ENCODE results near the gene SLC22A7. TPM values are rescaled to one million over a fixed set of nuclear protein-coding genes. Genes with fewer than 3 reads are reported as not detected.

The SLC22A7 gene
- total and polyA plus RNA-seq, 2 of the 8 experiments (the other 6 are each of a cell fraction or from before 2014, with no cell fraction given): not detected

GRCh38 chr6:43260791-43261190 lies 37.3 kb upstream of the SLC22A7 start:
- ChIA-PET CTCF (ENCODE audit: partially characterized antibody) (interaction anchor here (1.6 to 9.4 kb wide), 4 partner anchors 47 to 246 kb away, joined by 4 to 78 read pairs (median 26); partner anchors contain the start of gene CRIP3), POLR2A (ENCODE audit: partially characterized antibody) (no interaction called here)
- H3K4ac ChIP-seq (replicated peaks; ENCODE audit: insufficient read length, low read depth, low read length): no peak overlapping the region
- no peaks in the 10 kb centered on the region for H3K36me3 ChIP-seq (ENCODE audit: control insufficient read depth in 2 of 4, insufficient read depth in 4 of 4, low read length in 3 of 4)
- H2BK120ac ChIP-seq (replicated peaks; ENCODE audit: low read depth, low read length): no peak overlapping the region
- no peak overlapping the region for H3K23ac ChIP-seq (ENCODE audit: insufficient read length)
- no peaks in the 10 kb centered on the region for H3K23me2 ChIP-seq (ENCODE audit: low read depth, low read length)
- no peaks in the 10 kb centered on the region for H3K9me3 ChIP-seq (ENCODE audit: insufficient read depth in 2 of 2, low read depth in 1 of 2, low read length in 1 of 2)
- no peak overlapping the region for H4K8ac ChIP-seq (ENCODE audit: extremely low read depth, insufficient read depth, low read length)
- H3K56ac ChIP-seq (replicated peaks; ENCODE audit: insufficient read length, low read depth, low read length): no peak overlapping the region
- H4K91ac ChIP-seq (replicated peaks; ENCODE audit: insufficient read length, low read length): no peak overlapping the region
- no peak overlapping the region for H2AFZ ChIP-seq (ENCODE audit: low read length)
- no peak overlapping the region for H3K4me2 ChIP-seq (ENCODE audit: insufficient read depth in 1 of 2, low read depth in 2 of 2, low read length in 2 of 2)
- no peak overlapping the region for H3K4me3 ChIP-seq (ENCODE audit: extremely low read depth in 1 of 4, insufficient read depth in 2 of 4, low read depth in 3 of 4, low read length in 4 of 4)
- WGBS, 2 experiments (ENCODE audit: extremely low coverage in 1 of 2, insufficient coverage in 1 of 2, insufficient read length in 1 of 2, insufficient replicate concordance in 2 of 2, low coverage in 1 of 2, low lambda C conversion rate in 2 of 2, missing lambda C conversion rate in 1 of 2): 85% methylated on average over 4 of the region's 4 CpGs; no CpG with 5 or more reads in 1 of the 2 experiments
- no peak overlapping the region for H2AK5ac ChIP-seq (ENCODE audit: low read depth, low read length)
- no peak overlapping the region for H2BK12ac ChIP-seq (ENCODE audit: low read depth, low read length)
- no peak overlapping the region for H3K9ac ChIP-seq (replicated peaks in 1 of 4; ENCODE audit: extremely low read depth in 1 of 4, low read depth in 3 of 4, low read length in 3 of 4)
- no peak for DNase-seq (ENCODE audit: low read depth in 1 of 2, low spot score in 2 of 2)
- no peak for FAIRE-seq
- peaks cover 0 to 2% of the 10 kb centered on the region in 2 experiments for H4K20me1 ChIP-seq (replicated peaks in 1 of 2; ENCODE audit: control insufficient read depth in 1 of 2, insufficient read depth in 2 of 2, low read length in 2 of 2)
- H3K18ac ChIP-seq (ENCODE audit: extremely low read depth, low read length): no peak overlapping the region
- H3K27me3 ChIP-seq (replicated peaks in 1 of 4; ENCODE audit: control insufficient read depth in 3 of 4, extremely low read depth in 1 of 4, insufficient read depth in 3 of 4, low read length in 3 of 4): no peaks in the 10 kb centered on the region
- H2BK5ac ChIP-seq (ENCODE audit: low read depth, low read length): no peak overlapping the region
- H2BK15ac ChIP-seq (ENCODE audit: low read length): no peak overlapping the region
- no peak overlapping the region for H2BK20ac ChIP-seq (ENCODE audit: low read length)
- H3K79me2 ChIP-seq (ENCODE audit: control insufficient read depth in 1 of 2, insufficient read depth in 2 of 2, low read length in 2 of 2): no peaks in the 10 kb centered on the region
- no peak overlapping the region for H3K27ac ChIP-seq (ENCODE audit: low read depth, low read length)
- H4K5ac ChIP-seq (ENCODE audit: insufficient read length, low read depth, low read length): no peak overlapping the region
- H3K79me1 ChIP-seq (ENCODE audit: low read depth, low read length): no peaks in the 10 kb centered on the region
- H3K14ac ChIP-seq (ENCODE audit: insufficient read length): no peak overlapping the region
- no peaks in the 10 kb centered on the region for H3K4me1 ChIP-seq (replicated peaks in 1 of 4; ENCODE audit: control insufficient read depth in 3 of 4, insufficient read depth in 4 of 4, low read length in 3 of 4)
- TF ChIP-seq EGR1 (IDR thresholded peaks at IDR 0.05; ENCODE audit: borderline replicate concordance, low read depth, low read length): no peak
- TF ChIP-seq CTCF (IDR thresholded peaks at IDR 0.05; ENCODE audit: control extremely low read depth in 1 of 3, insufficient read depth in 1 of 3, low read depth in 1 of 3, low read length in 3 of 3): no peak
- no peak for TF ChIP-seq EP300 (IDR thresholded peaks at IDR 0.05; ENCODE audit: borderline replicate concordance in 1 of 2, low read depth in 2 of 2, low read length in 2 of 2)
- TF ChIP-seq CREB1 (IDR thresholded peaks at IDR 0.05): no peak
- TF ChIP-seq MAFK (IDR thresholded peaks at IDR 0.05; ENCODE audit: low read depth, low read length): no peak
- no peak for TF ChIP-seq RBBP5 (IDR thresholded peaks at IDR 0.05; ENCODE audit: borderline replicate concordance, low read depth, low read length)
- TF ChIP-seq JUN (IDR thresholded peaks at IDR 0.05; ENCODE audit: low read depth, low read length): no peak
- no peak for TF ChIP-seq TBP (IDR thresholded peaks at IDR 0.05; ENCODE audit: low read depth, low read length)
- no peak for TF ChIP-seq CBX8 (IDR thresholded peaks at IDR 0.05; ENCODE audit: borderline replicate concordance, low read depth, low read length)
- TF ChIP-seq SIN3A (conservative IDR thresholded peaks at IDR 0.05 in 1 of 2, IDR thresholded peaks at IDR 0.05 in 1 of 2; ENCODE audit: low read depth in 1 of 2, low read length in 2 of 2): no peak
- no peak for TF ChIP-seq SIX5 (IDR thresholded peaks at IDR 0.05; ENCODE audit: low read depth, low read length)
- no peak for TF ChIP-seq POLR2AphosphoS5 (IDR thresholded peaks at IDR 0.05; ENCODE audit: low read depth, low read length)
